Activated T-helper 1 cell treated with anti-CD3 and anti-CD28 coated beads, Interleukin-12 subunit alpha, Interleukin-12 subunit beta, Interleukin-2, Interleukin-4 antibody, amounts not matched to agents 30 ng/mL and 10 ng/mL and 1 ng/mL, durations not matched to agents 14 hours and 24 hours and 36 hours (primary cell): ENCODE measurements around the gene CCDC172. TPM values are rescaled to one million over a fixed set of nuclear protein-coding genes. Genes with fewer than 3 reads are reported as not detected.
"Not testable (repeated sequence)": the region's sequence is repeated elsewhere in the genome, so short reads cannot be mapped to it uniquely, and the experiment has no call there.

ENCODE experiments used
- DNase-seq: peaks from one replicate; pipeline ENCODE4 v3.0.0; 2021; ENCODE audit warnings: low spot score
- H3K27ac Mint-ChIP-seq: one replicate; pipeline ENCODE4 v1.8.0; 2021; ENCODE audit warnings: mild to moderate bottlenecking, mixed read lengths
- H3K27me3 Mint-ChIP-seq: one replicate; pipeline ENCODE4 v1.8.0; 2022; ENCODE audit warnings: mild to moderate bottlenecking, moderate library complexity, mixed read lengths; ENCODE audit not compliant: insufficient read depth
- H3K36me3 Mint-ChIP-seq: one replicate; pipeline ENCODE4 v1.8.0; 2021; ENCODE audit warnings: low read depth, mixed read lengths
- H3K4me1 Mint-ChIP-seq: one replicate; pipeline ENCODE4 v1.8.0; 2021; ENCODE audit warnings: low read depth, mixed read lengths
- H3K4me3 Mint-ChIP-seq: one replicate; pipeline ENCODE4 v1.8.0; 2021; ENCODE audit warnings: mild to moderate bottlenecking, moderate library complexity, mixed read lengths
- H3K9me3 Mint-ChIP-seq: one replicate; pipeline ENCODE4 v1.8.0; 2021; ENCODE audit warnings: mixed read lengths
- intact Hi-C: fragments of 100-400 bp; cut with micrococcal nuclease; formaldehyde crosslinking; loops from one replicate; pipeline ENCODE4 v1.15.1; 2024
- total RNA-seq: library from RNA; stranded (reverse); gene quantifications from 2 replicates; pipeline ENCODE4 v1.2.3, GENCODE V29; 2022

CCDC172 gene
- total RNA-seq, 1 donor from 2014 or later: not detected

- Mint-ChIP-seq H3K4me3 (no peak overlapping the region), H3K4me1 (no peaks in the 10 kb centered on the region), H3K27me3 (no peaks in the 10 kb centered on the region), H3K9me3 (no peaks in the 10 kb centered on the region), H3K36me3 (no peaks in the 10 kb centered on the region), H3K27ac (no peak overlapping the region)
- no peak for DNase-seq
- intact Hi-C loops: no loop called here
These were observed 32.6 kb downstream of the CCDC172 start for GRCh38 chr10:116356833-116357232.

GRCh38 chr10:116364868-116365267 lies 40.6 kb downstream of the CCDC172 start:
- no peak for DNase-seq
- no peaks in the 10 kb centered on the region for H3K36me3 Mint-ChIP-seq
- no peaks in the 10 kb centered on the region for H3K9me3 Mint-ChIP-seq
- H3K4me1 Mint-ChIP-seq: no peaks in the 10 kb centered on the region
- intact Hi-C loops: no loop called here
- no peak overlapping the region for H3K4me3 Mint-ChIP-seq
- no peak overlapping the region for H3K27ac Mint-ChIP-seq
- H3K27me3 Mint-ChIP-seq: no peaks in the 10 kb centered on the region

- H3K27ac Mint-ChIP-seq: no peak overlapping the region
- H3K9me3 Mint-ChIP-seq: no peaks in the 10 kb centered on the region
- no peak overlapping the region for H3K4me3 Mint-ChIP-seq
- no peaks in the 10 kb centered on the region for H3K4me1 Mint-ChIP-seq
- no peak for DNase-seq
- H3K27me3 Mint-ChIP-seq: peaks cover 2% of the 10 kb centered on the region
- no peaks in the 10 kb centered on the region for H3K36me3 Mint-ChIP-seq
- intact Hi-C loops: no loop called here
These were observed 47.5 kb downstream of the CCDC172 start for GRCh38 chr10:116371737-116372136.

GRCh38 chr10:116382290-116382689 lies 58.0 kb downstream of the CCDC172 start:
- Mint-ChIP-seq H3K27ac (no peak overlapping the region), H3K36me3 (no peaks in the 10 kb centered on the region), H3K9me3 (no peaks in the 10 kb centered on the region), H3K4me3 (no peak overlapping the region), H3K4me1 (no peaks in the 10 kb centered on the region), H3K27me3 (no peaks in the 10 kb centered on the region)
- intact Hi-C loops: loop anchor here (10.0 kb wide), 1 partner anchor 1237 kb away; no protein-coding TSS in a partner anchor
- no peak for DNase-seq

- no peaks in the 10 kb centered on the region for H3K27me3 Mint-ChIP-seq
These were observed 61.1 kb downstream of the CCDC172 start for GRCh38 chr10:116385311-116385710.

GRCh38 chr10:116385994-116386809 lies 62.0 kb downstream of the CCDC172 start:
- Mint-ChIP-seq H3K27me3 (no peaks in the 10 kb centered on the region), H3K27ac (no peak overlapping the region), H3K9me3 (no peaks in the 10 kb centered on the region), H3K36me3 (no peaks in the 10 kb centered on the region), H3K4me3 (no peak overlapping the region), H3K4me1 (no peaks in the 10 kb centered on the region)
- intact Hi-C loops: loop anchor here (5.0 to 10.0 kb wide), 2 partner anchors 589 to 1241 kb away; no protein-coding TSS in a partner anchor
- no peak for DNase-seq

More at GRCh38 chr10:116385311-116385710, 61.1 kb downstream of the CCDC172 start:
- DNase-seq: no peak
- Mint-ChIP-seq H3K36me3 (no peaks in the 10 kb centered on the region), H3K4me3 (no peak overlapping the region), H3K4me1 (no peaks in the 10 kb centered on the region), H3K9me3 (no peaks in the 10 kb centered on the region), H3K27ac (no peak overlapping the region)
- intact Hi-C loops: loop anchor here (5.0 to 10.0 kb wide), 2 partner anchors 588 to 1241 kb away; no protein-coding TSS in a partner anchor

- DNase-seq, H3K27ac Mint-ChIP-seq, H3K4me3 Mint-ChIP-seq, intact Hi-C loops, H3K9me3 Mint-ChIP-seq, H3K4me1 Mint-ChIP-seq, H3K36me3 Mint-ChIP-seq, H3K27me3 Mint-ChIP-seq: not testable (repeated sequence)
These were observed 69.1 kb downstream of the CCDC172 start for GRCh38 chr10:116393246-116393831.

- H3K27me3 Mint-ChIP-seq: no peaks in the 10 kb centered on the region
- H3K27ac Mint-ChIP-seq: no peak overlapping the region
- no peak overlapping the region for H3K4me3 Mint-ChIP-seq
- intact Hi-C loops: no loop called here
- no peak for DNase-seq
- H3K36me3 Mint-ChIP-seq: no peaks in the 10 kb centered on the region
- no peaks in the 10 kb centered on the region for H3K4me1 Mint-ChIP-seq
- H3K9me3 Mint-ChIP-seq: no peaks in the 10 kb centered on the region
These were observed 71.2 kb downstream of the CCDC172 start for GRCh38 chr10:116395223-116395985.

GRCh38 chr10:116398224-116398623 lies 74.0 kb downstream of the CCDC172 start:
- no peak for DNase-seq
- Mint-ChIP-seq H3K36me3 (no peaks in the 10 kb centered on the region), H3K4me3 (no peak overlapping the region), H3K9me3 (no peaks in the 10 kb centered on the region), H3K27me3 (no peaks in the 10 kb centered on the region), H3K27ac (no peak overlapping the region), H3K4me1 (no peaks in the 10 kb centered on the region)
- intact Hi-C loops: no loop called here

GRCh38 chr10:116402858-116403257 lies 78.6 kb downstream of the CCDC172 start:
- no peaks in the 10 kb centered on the region for H3K36me3 Mint-ChIP-seq
- H3K4me3 Mint-ChIP-seq: no peak overlapping the region
- no peaks in the 10 kb centered on the region for H3K9me3 Mint-ChIP-seq
- DNase-seq: no peak
- H3K27ac Mint-ChIP-seq: no peak overlapping the region
- peaks cover 3% of the 10 kb centered on the region for H3K27me3 Mint-ChIP-seq
- H3K4me1 Mint-ChIP-seq: no peaks in the 10 kb centered on the region
- intact Hi-C loops: no loop called here

- H3K4me3 Mint-ChIP-seq: no peak overlapping the region
- H3K27me3 Mint-ChIP-seq: peaks cover 3% of the 10 kb centered on the region
- no peak overlapping the region for H3K27ac Mint-ChIP-seq
- no peak for DNase-seq
- intact Hi-C loops: no loop called here
- H3K36me3 Mint-ChIP-seq: no peaks in the 10 kb centered on the region
- H3K4me1 Mint-ChIP-seq: no peaks in the 10 kb centered on the region
- H3K9me3 Mint-ChIP-seq: no peaks in the 10 kb centered on the region
These were observed 79.5 kb downstream of the CCDC172 start for GRCh38 chr10:116403740-116404250.

- Mint-ChIP-seq H3K9me3 (no peaks in the 10 kb centered on the region), H3K27ac (no peak overlapping the region), H3K27me3 (peaks cover 3% of the 10 kb centered on the region), H3K4me3 (no peak overlapping the region), H3K36me3 (no peaks in the 10 kb centered on the region), H3K4me1 (no peaks in the 10 kb centered on the region)
- no peak for DNase-seq
- intact Hi-C loops: no loop called here
These were observed 84.5 kb downstream of the CCDC172 start for GRCh38 chr10:116408719-116409118.

- H3K4me3 Mint-ChIP-seq: no peak overlapping the region
- intact Hi-C loops: no loop called here
- H3K27ac Mint-ChIP-seq: no peak overlapping the region
- no peaks in the 10 kb centered on the region for H3K9me3 Mint-ChIP-seq
- H3K36me3 Mint-ChIP-seq: no peaks in the 10 kb centered on the region
- DNase-seq: no peak
- H3K27me3 Mint-ChIP-seq: no peaks in the 10 kb centered on the region
- H3K4me1 Mint-ChIP-seq: no peaks in the 10 kb centered on the region
These were observed 86.1 kb downstream of the CCDC172 start for GRCh38 chr10:116410351-116410750.
